Transverse colon (tissue), 4 donors: ENCODE data around the gene CCDC188. TPM values are rescaled to one million over a fixed set of nuclear protein-coding genes. Genes with fewer than 3 reads are reported as not detected.

Experiments
- DNase-seq: peaks from one replicate; pipeline ENCODE4 v3.0.0-alpha.2; 2019
- H3K27ac ChIP-seq, 4 donors: fragments of 200-600 bp; sonication (generic); 2 replicates each; pipeline ENCODE4 v1.5.1; 2016 to 2018; ENCODE audit warnings: inconsistent platforms in 4 of 4
- H3K27me3 ChIP-seq: fragments of 200-600 bp; sonication (generic); 2 replicates; pipeline ENCODE4 v1.5.1; 2017; ENCODE audit warnings: inconsistent platforms
- H3K36me3 ChIP-seq, 4 donors: fragments of 200-600 bp; sonication (generic); 2 replicates each; pipeline ENCODE4 v1.5.1; 2017 to 2019; ENCODE audit warnings: inconsistent platforms in 4 of 4
- H3K4me1 ChIP-seq, 4 donors: fragments of 200-600 bp; sonication (generic); 2 replicates each; pipeline ENCODE4 v1.5.1; 2017 to 2020; ENCODE audit warnings: inconsistent platforms in 4 of 4
- H3K4me3 ChIP-seq, 4 donors: fragments of 200-600 bp; sonication (generic); 1 replicate in 1 of 4; 2 replicates in 3 of 4; pipeline versions ENCODE4 v1.5.1 to v1.6.1; 2017 to 2019; ENCODE audit warnings: inconsistent platforms in 4 of 4
- H3K9me3 ChIP-seq, 2 donors: fragments of 200-600 bp; sonication (generic); 2 replicates each; pipeline ENCODE4 v1.5.1; 2017 to 2019; ENCODE audit warnings: inconsistent platforms in 2 of 2
- EP300 ChIP-seq: sonication (generic); formaldehyde crosslinking; IDR thresholded peaks from one replicate; pipeline ENCODE4 v1.6.1; 2017; ENCODE audit warnings: antibody characterized with exemption, low read depth
- POLR2A ChIP-seq: fragments of 450-650 bp; IDR thresholded peaks from one replicate; pipeline ENCODE4 v1.6.1; 2016; ENCODE audit warnings: antibody characterized with exemption, mild to moderate bottlenecking, moderate library complexity
- POLR2AphosphoS5 ChIP-seq, 3 donors: sonication (generic); formaldehyde crosslinking; IDR thresholded peaks; one replicate each; pipeline ENCODE4 v1.6.1; 2016; ENCODE audit warnings: antibody characterized with exemption in 3 of 3
- WGBS, 2 donors: methylation state at CpG; one replicate each; pipeline ENCODE4 v1.1.5; 2018; ENCODE audit warnings: low coverage in 1 of 2; 5-methylcytosine and 5-hydroxymethylcytosine counted together
- in situ Hi-C, 4 donors: fragments of 200-750 bp; cut with MboI; loops; one replicate each; pipeline versions ENCODE4 v1.15.0 to v1.15.1; 2017; ENCODE audit warnings: low sequenced_read_pairs in 3 of 4, low pct_ligation_motif_present in 1 of 4, low pct_unique_long_range_greater_than_20kb in 1 of 4
- intact Hi-C: fragments of 100-400 bp; cut with DNase I; formaldehyde crosslinking; loops from one replicate; pipeline ENCODE4 v1.15.1; 2023; ENCODE audit warnings: low total_unique reads
- total RNA-seq, 4 donors: library from RNA; depleted of rRNA; stranded (reverse); fragments of >200 nt; gene quantifications; one replicate each; pipeline ENCODE4 v1.1.0, GENCODE V29; 2016
- TF ChIP-seq, protein P1 (sequence below), 5 experiments: fragments of 200-600 bp in 3 of 5; fragments of 450-650 bp in 2 of 5; sonication (generic) in 3 of 5; IDR thresholded peaks; 1 replicate in 2 of 5; 2 replicates in 3 of 5; pipeline ENCODE4 v1.5.1; 2016 to 2017; ENCODE audit warnings: antibody characterized with exemption in 5 of 5, inconsistent platforms in 3 of 5, mild to moderate bottlenecking in 2 of 5, moderate library complexity in 1 of 5

Gene CCDC188
- total RNA-seq, 4 donors from 2014 or later: 0.41 TPM; not detected in 3

DNA sequence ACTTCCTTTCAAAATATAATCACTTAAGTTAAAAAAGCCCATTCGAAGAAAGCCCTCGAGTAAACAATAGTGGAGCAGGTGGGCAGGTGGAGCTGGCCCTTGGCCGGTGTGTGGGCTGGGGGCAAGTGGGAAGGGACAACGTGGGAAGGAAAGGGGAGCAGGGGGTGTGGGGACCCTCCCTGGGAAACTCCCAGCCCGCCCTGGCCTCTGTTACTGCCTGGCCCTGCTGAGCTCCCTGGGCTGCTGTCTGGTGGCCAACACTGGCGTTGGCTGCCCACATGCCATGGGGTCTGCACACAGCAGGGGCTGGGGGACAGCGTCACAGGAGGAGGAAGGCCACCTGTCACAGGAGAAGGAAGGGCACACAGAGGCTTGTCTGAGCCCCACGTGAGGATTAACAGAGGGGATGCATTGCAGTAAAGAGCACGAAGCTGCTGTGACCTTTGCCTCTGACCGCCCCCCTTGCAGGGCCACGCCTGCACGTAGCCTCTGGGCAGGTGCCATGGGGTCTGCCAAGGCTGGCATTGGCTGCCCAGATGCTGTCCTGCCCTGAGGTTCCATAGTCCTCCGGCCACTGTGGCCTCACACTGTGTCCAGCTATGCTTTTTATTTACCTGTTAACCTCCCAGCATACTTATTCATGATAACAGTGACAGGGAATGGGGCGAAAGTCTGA is 36.2 kb upstream of the CCDC188 start:
- 60% methylated on average over 14 of the region's 14 CpGs; no CpG with 5 or more reads in 1 of the 2 donors for WGBS, 2 donors
- peaks cover 3% of the 10 kb centered on the region for H3K27me3 ChIP-seq
- TF ChIP-seq POLR2AphosphoS5 (IDR thresholded peaks at IDR 0.05): no peak
- TF ChIP-seq, protein P1, sequence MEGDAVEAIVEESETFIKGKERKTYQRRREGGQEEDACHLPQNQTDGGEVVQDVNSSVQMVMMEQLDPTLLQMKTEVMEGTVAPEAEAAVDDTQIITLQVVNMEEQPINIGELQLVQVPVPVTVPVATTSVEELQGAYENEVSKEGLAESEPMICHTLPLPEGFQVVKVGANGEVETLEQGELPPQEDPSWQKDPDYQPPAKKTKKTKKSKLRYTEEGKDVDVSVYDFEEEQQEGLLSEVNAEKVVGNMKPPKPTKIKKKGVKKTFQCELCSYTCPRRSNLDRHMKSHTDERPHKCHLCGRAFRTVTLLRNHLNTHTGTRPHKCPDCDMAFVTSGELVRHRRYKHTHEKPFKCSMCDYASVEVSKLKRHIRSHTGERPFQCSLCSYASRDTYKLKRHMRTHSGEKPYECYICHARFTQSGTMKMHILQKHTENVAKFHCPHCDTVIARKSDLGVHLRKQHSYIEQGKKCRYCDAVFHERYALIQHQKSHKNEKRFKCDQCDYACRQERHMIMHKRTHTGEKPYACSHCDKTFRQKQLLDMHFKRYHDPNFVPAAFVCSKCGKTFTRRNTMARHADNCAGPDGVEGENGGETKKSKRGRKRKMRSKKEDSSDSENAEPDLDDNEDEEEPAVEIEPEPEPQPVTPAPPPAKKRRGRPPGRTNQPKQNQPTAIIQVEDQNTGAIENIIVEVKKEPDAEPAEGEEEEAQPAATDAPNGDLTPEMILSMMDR (IDR thresholded peaks at IDR 0.05): no peak
- no peak for TF ChIP-seq POLR2A
- no peak for TF ChIP-seq EP300
- no peaks in the 10 kb centered on the region for H3K9me3 ChIP-seq
- no peaks in the 10 kb centered on the region for H3K4me1 ChIP-seq
- H3K36me3 ChIP-seq: no peaks in the 10 kb centered on the region
- in situ Hi-C loops: no loop called here
- no peak for DNase-seq
- H3K27ac ChIP-seq: no peak overlapping the region
- no peak overlapping the region for H3K4me3 ChIP-seq
- intact Hi-C loops: no loop called here

DNA sequence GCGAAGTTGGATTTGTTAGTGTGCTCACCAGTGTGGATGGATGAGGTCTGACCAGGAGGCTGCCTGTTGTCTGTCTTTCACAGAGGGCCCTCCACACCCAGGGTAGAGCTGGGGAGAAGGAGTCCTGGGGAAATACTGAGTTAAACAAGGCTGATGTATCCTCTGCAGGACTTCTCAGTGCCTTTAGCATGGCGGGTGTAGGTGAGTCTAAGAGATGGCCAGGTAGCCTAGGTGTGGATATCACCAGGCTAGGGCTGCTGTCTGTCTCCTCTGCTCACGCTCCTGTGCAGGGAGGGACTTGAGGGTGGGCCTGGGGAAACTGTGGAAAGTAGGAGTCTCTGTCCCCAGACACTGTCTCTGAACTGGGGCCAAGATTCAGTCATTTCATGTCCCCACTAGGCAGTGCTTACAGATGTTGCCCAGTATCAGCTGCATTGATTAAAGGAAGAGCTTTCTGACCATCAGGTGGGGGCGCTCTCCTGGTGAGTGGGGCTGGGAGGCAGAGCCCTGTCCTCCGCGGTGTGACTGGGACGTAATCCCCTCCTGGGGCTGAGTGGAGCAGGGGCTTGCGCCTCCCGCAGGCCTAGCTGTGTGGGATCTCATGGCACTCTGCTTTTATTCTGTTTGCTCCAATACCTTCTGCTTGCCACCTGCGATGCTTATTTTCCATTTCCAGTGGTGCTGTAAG is 35.5 kb upstream of the CCDC188 start:
- Histone ChIP-seq H3K9me3 (no peaks in the 10 kb centered on the region), H3K4me1 (no peaks in the 10 kb centered on the region), H3K36me3 (no peaks in the 10 kb centered on the region), H3K27ac (no peak overlapping the region), H3K27me3 (peaks cover 3% of the 10 kb centered on the region), H3K4me3 (no peak overlapping the region)
- DNase-seq: no peak
- intact Hi-C loops: no loop called here
- TF ChIP-seq POLR2AphosphoS5 (IDR thresholded peaks at IDR 0.05): no peak
- TF ChIP-seq, protein P1 (IDR thresholded peaks at IDR 0.05): no peak
- TF ChIP-seq EP300: no peak
- no peak for TF ChIP-seq POLR2A
- in situ Hi-C loops: no loop called here
- WGBS, 2 donors: 57% methylated on average over 10 of the region's 10 CpGs; no CpG with 5 or more reads in 1 of the 2 donors

DNA sequence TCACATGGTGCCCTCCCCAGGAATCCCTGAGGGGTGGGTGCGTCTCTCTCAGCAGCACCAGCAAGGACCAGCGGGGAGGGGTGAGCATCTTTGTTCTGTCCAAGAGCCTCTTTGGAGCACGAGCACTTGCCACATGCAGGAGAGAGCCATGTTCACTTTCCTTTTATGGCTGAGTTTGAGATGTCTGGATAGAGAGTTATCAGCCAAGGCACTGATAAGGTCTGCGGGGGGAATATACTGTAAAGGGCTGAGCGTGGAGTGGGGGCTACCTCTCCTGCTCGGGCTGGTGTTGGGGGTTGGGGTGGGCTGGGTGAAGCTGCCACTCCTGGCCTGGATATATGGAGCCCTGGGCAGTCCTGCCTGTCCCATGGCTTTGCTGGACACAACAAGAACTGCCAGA is 34.9 kb upstream of the CCDC188 start:
- WGBS, 2 donors: 62 to 80% methylated on average over 1 to 4 of the region's 6 CpGs
- H3K4me1 ChIP-seq: no peaks in the 10 kb centered on the region

More for the DNA sequence above, 34.9 kb upstream of the CCDC188 start:
- in situ Hi-C loops (no loop called here), intact Hi-C loops (no loop called here)
- no peaks in the 10 kb centered on the region for H3K36me3 ChIP-seq
- H3K4me3 ChIP-seq: no peak overlapping the region
- TF ChIP-seq POLR2A (no peak), EP300 (no peak), POLR2AphosphoS5 (IDR thresholded peaks at IDR 0.05) (no peak)
- TF ChIP-seq, protein P1 (IDR thresholded peaks at IDR 0.05): no peak
- no peaks in the 10 kb centered on the region for H3K9me3 ChIP-seq
- H3K27me3 ChIP-seq: peaks cover 3% of the 10 kb centered on the region
- DNase-seq: no peak
- H3K27ac ChIP-seq: no peak overlapping the region
